Tibial artery (tissue), 4 donors: ENCODE results near the gene MUL1.

Experiments used
- DNase-seq, 2 donors: peaks; one replicate each; pipeline ENCODE4 v3.0.0-alpha.2; 2019
- H3K27ac ChIP-seq, 2 donors: fragments of 200-600 bp; sonication (generic) in 1 of 2; 1 replicate in 1 of 2; 2 replicates in 1 of 2; pipeline ENCODE4 v1.5.1; 2018 to 2019; ENCODE audit warnings: mild to moderate bottlenecking in 1 of 2
- H3K27me3 ChIP-seq, 2 donors: fragments of 200-600 bp; sonication (generic) in 1 of 2; one replicate each; pipeline versions ENCODE4 v1.5.1 to v1.6.0; 2016 to 2019
- H3K36me3 ChIP-seq, 3 donors: fragments of 200-600 bp; sonication (generic) in 2 of 3; one replicate each; pipeline ENCODE4 v1.5.1; 2016 to 2019; ENCODE audit warnings: mild to moderate bottlenecking in 2 of 3
- H3K4me1 ChIP-seq, 4 donors: fragments of 200-600 bp; sonication (generic) in 2 of 4; 1 replicate in 3 of 4; 2 replicates in 1 of 4; pipeline ENCODE4 v1.5.1; 2016 to 2019
- H3K4me3 ChIP-seq, 2 donors: fragments of 200-600 bp; sonication (generic) in 1 of 2; 1 replicate in 1 of 2; 2 replicates in 1 of 2; pipeline ENCODE4 v1.5.1; 2018 to 2019; ENCODE audit warnings: mild to moderate bottlenecking in 2 of 2
- H3K9me3 ChIP-seq, 3 donors: fragments of 200-600 bp; sonication (generic) in 1 of 3; one replicate each; pipeline ENCODE4 v1.5.1; 2016 to 2019
- CTCF ChIP-seq, 2 experiments: fragments of 200-600 bp in 1 of 2; fragments of 450-650 bp in 1 of 2; IDR thresholded peaks; one replicate each; pipeline ENCODE4 v1.5.1; 2017 to 2019; ENCODE audit warnings: antibody characterized with exemption in 2 of 2, mild to moderate bottlenecking in 1 of 2, moderate library complexity in 1 of 2
- intact Hi-C: fragments of 100-400 bp; cut with DNase I; formaldehyde crosslinking; loops from one replicate; pipeline ENCODE4 v1.15.0; 2023; ENCODE audit warnings: low total_unique reads

Gene MUL1

GRCh38 chr1:20551945-20552727 is 44.2 kb upstream of the MUL1 start, which contains the start of gene FAM43B:
TSS of gene FAM43B (plus strand) at chr1:20552573. CDS start at chr1:20552974, 401 bp downstream.
- TF ChIP-seq CTCF (IDR thresholded peaks at IDR 0.05), result no peak
- peak in 1 of 2 donors; percentile 68 for DNase-seq
- Histone ChIP-seq H3K4me1 (peaks cover 0 to 26% (median 9%) of the 10 kb centered on the region in 4 donors), H3K27me3 (peaks cover 0 to 63% of the 10 kb centered on the region in 2 donors), H3K9me3 (no peaks in the 10 kb centered on the region), H3K4me3 (peak within 1 kb of the TSS; percentile 27 to 43), H3K27ac (no peak within 1 kb of the TSS), H3K36me3 (no peaks in the 10 kb centered on the region)
- intact Hi-C loops, result no loop called here

GRCh38 chr1:20551161-20551560 is 43.2 kb upstream of the MUL1 start:
- DNase-seq, result no peak
- Histone ChIP-seq H3K9me3 (no peaks in the 10 kb centered on the region), H3K4me1 (peaks cover 0 to 26% (median 9%) of the 10 kb centered on the region in 4 donors), H3K27me3 (peaks cover 0 to 59% of the 10 kb centered on the region in 2 donors), H3K4me3 (no peak overlapping the region), H3K36me3 (no peaks in the 10 kb centered on the region), H3K27ac (no peak overlapping the region)
- intact Hi-C loops, result no loop called here
- no peak for TF ChIP-seq CTCF (IDR thresholded peaks at IDR 0.05)

GRCh38 chr1:20546637-20547036 is 38.7 kb upstream of the MUL1 start:
- Histone ChIP-seq H3K4me1 (no peaks in the 10 kb centered on the region), H3K4me3 (no peak overlapping the region), H3K9me3 (no peaks in the 10 kb centered on the region), H3K27me3 (peaks cover 0 to 21% of the 10 kb centered on the region in 2 donors), H3K36me3 (no peaks in the 10 kb centered on the region), H3K27ac (no peak overlapping the region)
- no peak for DNase-seq
- no peak for TF ChIP-seq CTCF (IDR thresholded peaks at IDR 0.05)
- intact Hi-C loops, result no loop called here

- H3K9me3 ChIP-seq, result no peaks in the 10 kb centered on the region
- no peaks in the 10 kb centered on the region for H3K36me3 ChIP-seq
- peaks cover 0 to 31% of the 10 kb centered on the region in 2 donors for H3K27me3 ChIP-seq
- DNase-seq, result no peak
- no peak overlapping the region for H3K4me3 ChIP-seq
- H3K4me1 ChIP-seq, result no peaks in the 10 kb centered on the region
- intact Hi-C loops, result no loop called here
- TF ChIP-seq CTCF (IDR thresholded peaks at IDR 0.05), result no peak
- H3K27ac ChIP-seq, result no peak overlapping the region
Observed at GRCh38 chr1:20540281-20540680, 32.3 kb upstream of the MUL1 start.

GRCh38 chr1:20538760-20539551 is 31.0 kb upstream of the MUL1 start:
- intact Hi-C loops, result no loop called here
- Histone ChIP-seq H3K36me3 (no peaks in the 10 kb centered on the region), H3K9me3 (no peaks in the 10 kb centered on the region), H3K27ac (no peak overlapping the region), H3K4me1 (no peaks in the 10 kb centered on the region), H3K27me3 (peaks cover 0 to 41% of the 10 kb centered on the region in 2 donors), H3K4me3 (no peak overlapping the region)
- DNase-seq, result no peak
- no peak for TF ChIP-seq CTCF (IDR thresholded peaks at IDR 0.05)
